Measurements from ENCODE around the gene KATNBL1.

GRCh38 chr15:34243226-34243625, 33.3 kb upstream of the KATNBL1 start:
- TF ChIP-seq CTCF (IDR thresholded peaks at IDR 0.05; ENCODE audit: insufficient read depth, low read length) = no peak
- no peak for TF ChIP-seq POLR2AphosphoS5 (IDR thresholded peaks at IDR 0.05; ENCODE audit: low read depth)
- TF ChIP-seq REST (IDR thresholded peaks at IDR 0.05; ENCODE audit: insufficient replicate concordance, low read depth) = no peak
- TF ChIP-seq SPI1 (IDR thresholded peaks at IDR 0.05; ENCODE audit: borderline replicate concordance, low read depth) = no peak
- no peak for TF ChIP-seq GABPA (IDR thresholded peaks at IDR 0.05; ENCODE audit: low read depth)
